ENCODE results near the gene TMCO1. TPM values are rescaled to one million over a fixed set of nuclear protein-coding genes. Genes with fewer than 3 reads are reported as not detected.

TMCO1 gene, protein sequence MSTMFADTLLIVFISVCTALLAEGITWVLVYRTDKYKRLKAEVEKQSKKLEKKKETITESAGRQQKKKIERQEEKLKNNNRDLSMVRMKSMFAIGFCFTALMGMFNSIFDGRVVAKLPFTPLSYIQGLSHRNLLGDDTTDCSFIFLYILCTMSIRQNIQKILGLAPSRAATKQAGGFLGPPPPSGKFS
- total RNA-seq (2021): 64.1 and 65.6 TPM in 2 replicates
- percentile 63 among the genes with signal in this experiment for Bru-seq, nascent RNA
- BruChase-seq, experiment 1, labeled RNA remaining after a 2-hour chase: percentile 51 among the genes with signal in this experiment
- BruChase-seq, experiment 2, labeled RNA remaining after a 6-hour chase: percentile 67 among the genes with signal in this experiment
- long read RNA-seq, full-length matches to known transcripts: 187 of 193 reads
- long read RNA-seq, partial matches to known transcripts: 1 of 193 reads
- long read RNA-seq, other reads (novel, unspliced or antisense): 5 of 193 reads

DNA sequence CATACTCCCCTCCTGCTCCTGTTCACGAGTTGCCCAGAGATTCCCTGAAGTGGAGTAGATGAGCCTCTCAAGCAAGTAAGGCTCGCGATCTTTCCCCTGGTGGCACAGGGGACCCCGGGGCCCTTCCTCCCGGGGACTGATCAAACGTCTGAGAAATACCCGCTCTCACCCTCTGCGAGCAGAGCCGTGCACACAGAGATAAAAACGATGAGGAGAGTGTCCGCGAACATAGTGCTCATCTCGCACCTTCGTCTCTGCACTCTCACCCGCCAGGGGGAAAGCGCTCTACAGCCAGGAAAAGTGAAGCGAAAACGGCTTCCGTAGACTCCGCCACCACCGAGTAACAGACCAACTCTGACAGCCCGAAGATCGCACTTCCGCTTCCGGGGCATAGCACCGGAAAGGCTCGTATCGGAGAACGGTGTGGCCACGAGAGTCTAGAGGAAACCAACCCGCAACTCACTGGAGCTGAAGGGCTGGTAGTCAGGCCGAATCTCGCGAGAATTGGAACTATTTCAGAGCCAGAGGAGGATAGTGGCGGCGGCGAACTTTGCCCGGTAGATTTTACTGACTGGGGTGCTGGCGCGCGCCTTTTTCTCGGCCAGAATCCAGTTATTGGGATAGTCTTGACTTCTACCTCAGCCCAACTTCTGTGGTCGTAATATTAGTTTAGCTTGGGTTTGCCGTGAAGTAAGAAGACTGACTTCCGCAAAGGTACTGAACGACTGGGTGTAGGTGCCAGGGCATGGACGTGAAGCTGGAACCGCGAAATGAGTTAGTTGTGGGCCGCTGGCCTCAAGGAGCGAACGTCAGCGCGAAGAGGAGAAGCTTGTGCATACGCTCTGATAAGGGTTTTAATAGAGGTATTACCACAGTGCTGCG, at the start of gene TMCO1:
Gene TMCO1, minus strand, starts transcription at position 356 of the 882 bp plus-strand sequence. Its CDS starts 117 bp downstream, at position 239.
- peaks cover 30% of the 10 kb centered on the region for H3K79me2 ChIP-seq (ENCODE audit: low read depth)
- intact Hi-C loops (cut with micrococcal nuclease; ENCODE audit: unreplicated experiment): loop anchor here (1.0 to 5.0 kb wide), 4 partner anchors 61 to 134 kb away; partner anchors contain the start of gene ALDH9A1
- peaks cover 25% of the 10 kb centered on the region for H3K4me1 ChIP-seq (replicated peaks; ENCODE audit: insufficient read depth)
- no TSS peak for BruUV-seq (replicated peaks)
- peak within 1 kb of the TSS; percentile 83 for H3K27ac ChIP-seq
- no peaks in the 10 kb centered on the region for H3K9me3 ChIP-seq (ENCODE audit: insufficient read depth, low read depth)
- POLR2A ChIA-PET (ENCODE audit: unreplicated experiment): interaction anchor here (0.6 to 1.2 kb wide), 7 partner anchors 60 to 598 kb away, joined by 3 to 8 read pairs (median 4); partner anchors contain the start of gene ALDH9A1
- peaks cover 8% of the 10 kb centered on the region; the same call in 1 of the 2 replicates for H3F3A ChIP-seq (ENCODE audit: insufficient read depth, low read depth)
- peak within 1 kb of the TSS; percentile 93 for H3K4me3 ChIP-seq
- H3K9me2 ChIP-seq (ENCODE audit: insufficient read depth): no peaks in the 10 kb centered on the region
- peak; percentile 89 to 96 for DNase-seq
- H3K36me3 ChIP-seq (ENCODE audit: low read depth): peaks cover 13% of the 10 kb centered on the region; the same call in 1 of the 2 replicates
- TF ChIP-seq CTCF (conservative IDR thresholded peaks at IDR 0.05): no peak
- TF ChIP-seq EZH2 (IDR thresholded peaks at IDR 0.05; ENCODE audit: low read depth): no peak
- peak within 1 kb of the TSS; percentile 96 for H2AFZ ChIP-seq
- CTCF ChIA-PET: interaction anchor here (0.5 to 0.7 kb wide), 3 partner anchors 22 to 144 kb away, joined by 3 to 14 read pairs (median 3); no protein-coding TSS in a partner anchor
- no peaks in the 10 kb centered on the region for H3K27me3 ChIP-seq (ENCODE audit: insufficient read depth, low read depth)
- peak within 1 kb of the TSS; percentile 91 for H3K4me2 ChIP-seq
- H4K20me1 ChIP-seq (ENCODE audit: insufficient read depth): 0 out of 2 replicates have a peak, but pooled peaks cover 5% of the 10 kb centered on the region

- TF ChIP-seq EZH2 (IDR thresholded peaks at IDR 0.05; ENCODE audit: low read depth) (no peak), CTCF (conservative IDR thresholded peaks at IDR 0.05) (no peak)
- no peaks in the 10 kb centered on the region for H4K20me1 ChIP-seq (ENCODE audit: insufficient read depth)
- H3K4me1 ChIP-seq (replicated peaks; ENCODE audit: insufficient read depth): no peaks in the 10 kb centered on the region
- ChIA-PET POLR2A (ENCODE audit: unreplicated experiment) (no interaction called here), CTCF (no interaction called here)
- no peaks in the 10 kb centered on the region for H3K79me2 ChIP-seq (ENCODE audit: low read depth)
- no peaks in the 10 kb centered on the region for H3F3A ChIP-seq (ENCODE audit: insufficient read depth, low read depth)
- H3K9me2 ChIP-seq (ENCODE audit: insufficient read depth): no peaks in the 10 kb centered on the region
- H3K4me3 ChIP-seq: no peak overlapping the region
- H3K36me3 ChIP-seq (ENCODE audit: low read depth): no peaks in the 10 kb centered on the region
- H3K4me2 ChIP-seq: no peak overlapping the region
- no peaks in the 10 kb centered on the region for H3K9me3 ChIP-seq (ENCODE audit: insufficient read depth, low read depth)
- intact Hi-C loops (cut with micrococcal nuclease; ENCODE audit: unreplicated experiment): no loop called here
- no peak overlapping the region for H3K27ac ChIP-seq
- BruUV-seq (replicated peaks): no TSS peak
- H3K27me3 ChIP-seq (ENCODE audit: insufficient read depth, low read depth): no peaks in the 10 kb centered on the region
- no peak overlapping the region for H2AFZ ChIP-seq
- no peak for DNase-seq
Observed at GRCh38 chr1:165816826-165817497, 48.3 kb upstream of the TMCO1 start.

GRCh38 chr1:165816157-165816556, 47.5 kb upstream of the TMCO1 start:
- Histone ChIP-seq H4K20me1 (ENCODE audit: insufficient read depth) (no peaks in the 10 kb centered on the region), H3K4me2 (no peak overlapping the region), H3K36me3 (ENCODE audit: low read depth) (no peaks in the 10 kb centered on the region), H3K79me2 (ENCODE audit: low read depth) (no peaks in the 10 kb centered on the region), H3F3A (ENCODE audit: insufficient read depth, low read depth) (no peaks in the 10 kb centered on the region), H3K27ac (no peak overlapping the region), H2AFZ (0 out of 2 replicates have a peak overlapping the region, but pooled peaks have one; percentile 60), H3K9me3 (ENCODE audit: insufficient read depth, low read depth) (no peaks in the 10 kb centered on the region), H3K9me2 (ENCODE audit: insufficient read depth) (no peaks in the 10 kb centered on the region), H3K4me1 (replicated peaks; ENCODE audit: insufficient read depth) (no peaks in the 10 kb centered on the region), H3K27me3 (ENCODE audit: insufficient read depth, low read depth) (no peaks in the 10 kb centered on the region), H3K4me3 (no peak overlapping the region)
- ChIA-PET CTCF (no interaction called here), POLR2A (ENCODE audit: unreplicated experiment) (no interaction called here)
- DNase-seq: no peak
- no peak for TF ChIP-seq CTCF (conservative IDR thresholded peaks at IDR 0.05)
- no peak for TF ChIP-seq EZH2 (IDR thresholded peaks at IDR 0.05; ENCODE audit: low read depth)
- no TSS peak for BruUV-seq (replicated peaks)
- intact Hi-C loops (cut with micrococcal nuclease; ENCODE audit: unreplicated experiment): no loop called here
